K562 (cell line): Measurements from ENCODE around the gene CLIC3. TPM values are rescaled to one million over a fixed set of nuclear protein-coding genes. Genes with fewer than 3 reads are reported as not detected.

Source experiments
- ATAC-seq: fragments of 200-7000 bp; cut with Tn5 transposase; 3 replicates; pipeline ENCODE4 v1.9.1; 2020; ENCODE audit warnings: moderate library complexity
- BruUV-seq: library from RNA; stranded (reverse); fragments of 400-500 nt; replicated peaks from 2 replicates; lab custom pipeline; 2021; lab: Mats Ljungman, UMichigan
- CTCF ChIA-PET: fragments of 300-600 bp; formaldehyde crosslinking; extraction: SDS; loops from one replicate; lab custom pipeline; 2021; ENCODE audit warnings: low intra/inter-chr PET ratio; lab: Yijun Ruan, JAX
- POLR2A ChIA-PET: fragments of 300-600, 350-650 bp; sonication (Branson Sonifier 250); formaldehyde crosslinking; extraction: SDS; loops from one replicate; lab custom pipeline; 2021; ENCODE audit warnings: antibody characterized with exemption, inconsistent platforms; lab: Yijun Ruan, JAX
- DNase-seq, 4 experiments: peaks; one replicate each; pipeline versions ENCODE4 v3.0.0 to v3.0.0-alpha.2; 2011 to 2018; ENCODE audit warnings: low spot score in 3 of 4, mixed read lengths in 3 of 4; ENCODE audit errors: extremely low read depth in 1 of 4
- FAIRE-seq: peaks from 2 replicates; lab custom pipeline; 2011; peaks lifted over from hg19 to GRCh38; lab: Jason Lieb, UNC
- H2AFZ ChIP-seq: 2 replicates; pipeline ENCODE4 v1.6.0; 2011; ENCODE audit warnings: low read depth, low read length, control low read depth, inconsistent platforms
- H3K27ac ChIP-seq: fragments of 200-600 bp; 3 replicates; pipeline ENCODE4 v1.8.0; 2011; ENCODE audit warnings: low read depth, mild to moderate bottlenecking, control low read depth, inconsistent platforms, low read length, moderate library complexity, mixed read lengths; ENCODE audit errors: extremely low read depth
- H3K27me3 ChIP-seq, 2 experiments: fragments of 300-600 bp in 1 of 2; 2 replicates in 1 of 2; 3 replicates in 1 of 2; pipeline versions ENCODE4 v1.6.0 to v1.8.0; 2011; ENCODE audit warnings: inconsistent platforms in 2 of 2, low read length in 2 of 2, mild to moderate bottlenecking in 1 of 2, mixed read lengths in 1 of 2, moderate library complexity in 1 of 2; ENCODE audit not compliant: control insufficient read depth in 2 of 2, insufficient read depth in 2 of 2
- H3K36me3 ChIP-seq: fragments of 300-600 bp; 3 replicates; pipeline ENCODE4 v1.8.0; 2011; ENCODE audit warnings: mild to moderate bottlenecking, low read length, inconsistent platforms; ENCODE audit not compliant: control insufficient read depth, insufficient read depth
- H3K4me1 ChIP-seq, 2 experiments: fragments of 200-600 bp in 1 of 2; replicated peaks in 1 of 2; 2 replicates in 1 of 2; 3 replicates in 1 of 2; pipeline versions ENCODE4 v1.5.1 to v1.8.0; 2011; ENCODE audit warnings: inconsistent platforms in 2 of 2, low read length in 2 of 2, mild to moderate bottlenecking in 1 of 2, mixed read lengths in 1 of 2, moderate library complexity in 1 of 2; ENCODE audit not compliant: control insufficient read depth in 2 of 2, insufficient read depth in 2 of 2
- H3K4me2 ChIP-seq: 2 replicates; pipeline ENCODE4 v1.6.1; 2011; ENCODE audit warnings: low read length, control low read depth, inconsistent platforms, mixed read lengths; ENCODE audit not compliant: insufficient read depth
- H3K4me3 ChIP-seq: fragments of 200-600 bp; sonication (generic), shearing (Covaris generic); 2 replicates; pipeline ENCODE4 v1.5.1; 2016; ENCODE audit warnings: control low read depth, inconsistent platforms
- H3K79me2 ChIP-seq: fragments of 200-600 bp; 3 replicates; pipeline ENCODE4 v1.8.0; 2011; ENCODE audit warnings: low read length, inconsistent platforms; ENCODE audit not compliant: control insufficient read depth, insufficient read depth
- H3K9ac ChIP-seq, 2 experiments: 2 replicates each; pipeline versions ENCODE4 v1.6.0 to v1.6.1; 2011; ENCODE audit warnings: low read depth in 2 of 2, low read length in 2 of 2, control low read depth in 1 of 2, inconsistent platforms in 1 of 2, mild to moderate bottlenecking in 1 of 2, mixed read lengths in 1 of 2; ENCODE audit not compliant: insufficient read depth in 1 of 2
- H3K9me1 ChIP-seq: one replicate; pipeline ENCODE4 v1.6.0; 2011; ENCODE audit warnings: inconsistent platforms, mild to moderate bottlenecking, low read length, moderate library complexity; ENCODE audit not compliant: control insufficient read depth, insufficient read depth
- H3K9me3 ChIP-seq: replicated peaks from 2 replicates; pipeline ENCODE4 v1.5.1; 2011; ENCODE audit warnings: low read depth, low read length, inconsistent platforms; ENCODE audit not compliant: control insufficient read depth, insufficient read depth
- H4K20me1 ChIP-seq: replicated peaks from 2 replicates; pipeline ENCODE4 v1.6.1; 2011; ENCODE audit warnings: low read length, inconsistent platforms, mixed read lengths; ENCODE audit not compliant: control insufficient read depth, insufficient read depth
- HMGN3 ChIP-seq: IDR thresholded peaks from 2 replicates; pipeline ENCODE4 v1.6.1; 2011; ENCODE audit warnings: borderline replicate concordance, low read depth, mild to moderate bottlenecking, mixed read lengths, low read length; ENCODE audit not compliant: insufficient read length; ENCODE audit errors: extremely low read depth
- L3MBTL2 ChIP-seq: fragments of 450-650 bp; IDR thresholded peaks from 2 replicates; pipeline ENCODE4 v1.6.1; 2016; ENCODE audit warnings: mild to moderate bottlenecking, moderate library complexity
- NRF1 ChIP-seq, 2 experiments: fragments of 450-650 bp; IDR thresholded peaks in 1 of 2; conservative IDR thresholded peaks in 1 of 2; 2 replicates each; pipeline ENCODE4 v1.6.1; 2014; ENCODE audit warnings: mild to moderate bottlenecking in 2 of 2
- PTTG1 ChIP-seq: fragments of 450-650 bp; IDR thresholded peaks from 2 replicates; pipeline ENCODE4 v1.6.1; 2016; ENCODE audit warnings: low read depth, mild to moderate bottlenecking, missing genetic modification characterization, missing compliant biosample characterization
- THRA ChIP-seq: fragments of 450-650 bp; IDR thresholded peaks from 2 replicates; pipeline ENCODE4 v1.6.1; 2017; ENCODE audit warnings: mild to moderate bottlenecking, moderate library complexity
- ZBTB33 ChIP-seq: sonication (generic); formaldehyde crosslinking; IDR thresholded peaks from 2 replicates; pipeline ENCODE4 v1.8.1; 2023; ENCODE audit warnings: mild to moderate bottlenecking, missing genetic modification reagents
- ZNF395 ChIP-seq: fragments of 200-800 bp; sonication (Bioruptor generic); IDR thresholded peaks from 2 replicates; pipeline ENCODE4 v1.6.1; 2017; ENCODE audit warnings: missing genetic modification characterization, missing compliant biosample characterization
- WGBS: fragments of 100-300 bp; shearing (Covaris generic); methylation state at CpG from one replicate; pipeline ENCODE4 v1.1.6; 2016; ENCODE audit warnings: low coverage, mixed read lengths; ENCODE audit not compliant: insufficient coverage; ENCODE audit errors: missing lambda C conversion rate; 5-methylcytosine and 5-hydroxymethylcytosine counted together
- in situ Hi-C: fragments of 300-500 bp; cut with MboI; formaldehyde crosslinking; loops from 4 replicates; pipeline ENCODE4 v1.15.0; 2018; ENCODE audit warnings: inconsistent platforms, mixed read lengths
- intact Hi-C: fragments of 100-400 bp; cut with micrococcal nuclease; formaldehyde crosslinking; loops from 2 replicates; pipeline ENCODE4 v1.14.2; 2022
- polyA plus RNA-seq, 8 experiments: library from polyadenylated mRNA; depleted of rRNA in 4 of 8; stranded (reverse) in 5 of 8; unstranded in 3 of 8; fragments of >200 nt; fragmentation: Nextera tagmentation in 2 of 8; fragmentation: Illumina TruSeq in 1 of 8; extraction: Ambion mirVana in 2 of 8; extraction: Trizol in 1 of 8; gene quantifications; 2 replicates each; pipeline versions ENCODE4 v1.2.1 to v1.2.3, GENCODE V29; 2011 to 2014; ENCODE audit warnings: inconsistent platforms in 1 of 8, missing spikeins in 1 of 8
- total RNA-seq, 7 experiments: library from RNA; depleted of rRNA in 6 of 7; stranded (reverse); fragments of >200 nt in 6 of 7; fragmentation: Illumina TruSeq in 2 of 7; extraction: Trizol in 2 of 7; gene quantifications; 2 replicates each; pipeline versions ENCODE4 v1.2.1 to v1.2.3, GENCODE V29; 2011 to 2021; ENCODE audit warnings: low replicate concordance in 1 of 7

Gene CLIC3
- total and polyA plus RNA-seq, 9 of the 15 experiments (the other 6 are each of a cell fraction or from before 2014, with no cell fraction given) = 0.27 to 0.29 TPM; not detected in 7

- TF ChIP-seq THRA = no peak
Measured at GRCh38 chr9:136950656-136951276, 45.6 kb downstream of the CLIC3 start (continued).

GRCh38 chr9:136949817-136950655, 46.3 kb downstream of the CLIC3 start:
- in situ Hi-C loops = loop anchor here (5.0 kb wide), 1 partner anchor 87 kb away; no protein-coding TSS in a partner anchor
- TF ChIP-seq PTTG1 (tag) (no peak), L3MBTL2 (peak; percentile 79), NRF1 (conservative IDR thresholded peaks at IDR 0.05 in 1 of 2, IDR thresholded peaks at IDR 0.05 in 1 of 2) (peak; percentile 77 to 80), HMGN3 (peak; percentile 68), ZNF395 (CRISPR knock-in tag) (0 out of 2 replicates have a peak, but pooled peaks have one; percentile 21), ZBTB33 (CRISPR knock-in tag) (no peak; the same call in 1 of the 2 replicates)

More at GRCh38 chr9:136949817-136950655, 46.3 kb downstream of the CLIC3 start:
- peak; percentile 89 for FAIRE-seq
- Histone ChIP-seq H3K27ac (peak overlapping the region; percentile 46; the same call in 2 of the 3 replicates), H3K4me1 (peaks cover 13 to 82% of the 10 kb centered on the region in 2 experiments), H3K27me3 (peaks cover 0 to 2% of the 10 kb centered on the region in 2 experiments; a peak in 1 of 5 replicates), H3K79me2 (no peaks in the 10 kb centered on the region), H3K9me3 (no peaks in the 10 kb centered on the region), H3K9me1 (peaks cover 2% of the 10 kb centered on the region), H4K20me1 (0 out of 2 replicates have a peak, but pooled peaks cover 4% of the 10 kb centered on the region), H3K9ac (peak overlapping the region; percentile 68 to 92), H3K4me2 (peak overlapping the region; percentile 74), H2AFZ (peak overlapping the region; percentile 78), H3K36me3 (no peaks in the 10 kb centered on the region), H3K4me3 (peak overlapping the region; percentile 51)
- ChIA-PET CTCF (interaction anchor here (3.4 kb wide), 1 partner anchor 84 kb away, joined by 47 read pairs; no protein-coding TSS in a partner anchor), POLR2A (interaction anchor here (0.6 to 1.0 kb wide), 2 partner anchors 14 to 25 kb away, joined by 3 read pairs; no protein-coding TSS in a partner anchor)
- intact Hi-C loops = loop anchor here (5.0 kb wide), 2 partner anchors 42 to 163 kb away; partner anchors contain the start of gene PAXX
- 7% methylated on average over 18 of the region's 63 CpGs for WGBS
- no TSS peak for BruUV-seq
- peak; percentile 94 for ATAC-seq
- DNase-seq = peak; percentile 97 to 100 (median 100)
